ENCODE measurements around the gene CR1L. TPM values are rescaled to one million over a fixed set of nuclear protein-coding genes. Genes with fewer than 3 reads are reported as not detected.
"Not testable (repeated sequence)": the region's sequence is repeated elsewhere in the genome, so short reads cannot be mapped to it uniquely, and the experiment has no call there.

CR1L gene
- total RNA-seq, 1 donor: not detected

DNA sequence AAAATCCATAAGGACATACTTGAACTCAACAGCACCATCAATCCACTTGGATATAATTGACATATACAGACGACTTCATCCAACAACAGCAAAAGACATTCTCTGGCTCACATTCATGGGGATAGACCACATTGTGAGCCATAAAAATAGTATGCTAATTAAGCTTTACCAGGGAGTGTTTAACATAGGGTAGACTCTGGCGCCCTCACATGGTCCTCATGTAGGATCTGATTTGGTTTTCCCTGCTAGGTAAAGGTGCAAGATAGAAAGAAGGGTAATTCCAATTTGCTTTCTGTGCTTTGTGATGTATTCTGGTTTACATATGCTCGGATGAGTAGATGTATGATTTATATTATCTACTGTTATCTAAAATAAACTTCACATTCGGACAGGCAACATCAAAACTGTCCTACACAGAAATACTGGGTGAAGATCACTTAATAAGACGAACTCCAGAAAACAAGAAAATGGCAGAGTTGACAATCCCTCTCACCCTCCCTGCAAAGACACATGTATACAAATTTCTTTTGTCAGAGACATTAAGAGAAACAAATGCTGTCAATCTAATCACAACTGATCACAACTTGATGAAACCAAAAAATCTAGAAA, 27.7 kb downstream of the CR1L start:
- Histone ChIP-seq H3K4me2 (ENCODE audit: insufficient read depth, low read length) (no peak overlapping the region), H3K4me1 (ENCODE audit: insufficient read depth, low read length) (no peaks in the 10 kb centered on the region), H4K20me1 (ENCODE audit: insufficient read depth, low read length) (no peaks in the 10 kb centered on the region), H3K79me2 (ENCODE audit: insufficient read depth, low read length) (no peaks in the 10 kb centered on the region), H3K27me3 (ENCODE audit: insufficient read depth, low read length) (peaks cover 29% of the 10 kb centered on the region), H3K27ac (ENCODE audit: low read depth, low read length) (no peak overlapping the region), H3K4me3 (ENCODE audit: insufficient read depth, low read length) (no peak overlapping the region), H3K36me3 (ENCODE audit: insufficient read depth, low read length) (no peaks in the 10 kb centered on the region), H2AFZ (ENCODE audit: low read length) (no peak overlapping the region), H3K9me3 (ENCODE audit: low read depth, low read length) (no peaks in the 10 kb centered on the region)
- peak; percentile 49 for TF ChIP-seq CTCF (IDR thresholded peaks at IDR 0.05; ENCODE audit: extremely low read depth, low read depth, low read length)
- DNase-seq (ENCODE audit: insufficient read length, low spot score, missing footprints): no peak

GRCh38 chr1:207673399-207673798, 28.5 kb downstream of the CR1L start:
- no peak for TF ChIP-seq CTCF (IDR thresholded peaks at IDR 0.05; ENCODE audit: extremely low read depth, low read depth, low read length)
- Histone ChIP-seq H2AFZ (ENCODE audit: low read length) (no peak overlapping the region), H3K36me3 (ENCODE audit: insufficient read depth, low read length) (no peaks in the 10 kb centered on the region), H3K79me2 (ENCODE audit: insufficient read depth, low read length) (no peaks in the 10 kb centered on the region), H3K4me1 (ENCODE audit: insufficient read depth, low read length) (no peaks in the 10 kb centered on the region), H3K4me2 (ENCODE audit: insufficient read depth, low read length) (no peak overlapping the region), H3K9me3 (ENCODE audit: low read depth, low read length) (no peaks in the 10 kb centered on the region), H3K27ac (ENCODE audit: low read depth, low read length) (no peak overlapping the region), H3K4me3 (ENCODE audit: insufficient read depth, low read length) (no peak overlapping the region), H3K27me3 (ENCODE audit: insufficient read depth, low read length) (peaks cover 26% of the 10 kb centered on the region), H4K20me1 (ENCODE audit: insufficient read depth, low read length) (no peaks in the 10 kb centered on the region)
- no peak for DNase-seq (ENCODE audit: insufficient read length, low spot score, missing footprints)

DNA sequence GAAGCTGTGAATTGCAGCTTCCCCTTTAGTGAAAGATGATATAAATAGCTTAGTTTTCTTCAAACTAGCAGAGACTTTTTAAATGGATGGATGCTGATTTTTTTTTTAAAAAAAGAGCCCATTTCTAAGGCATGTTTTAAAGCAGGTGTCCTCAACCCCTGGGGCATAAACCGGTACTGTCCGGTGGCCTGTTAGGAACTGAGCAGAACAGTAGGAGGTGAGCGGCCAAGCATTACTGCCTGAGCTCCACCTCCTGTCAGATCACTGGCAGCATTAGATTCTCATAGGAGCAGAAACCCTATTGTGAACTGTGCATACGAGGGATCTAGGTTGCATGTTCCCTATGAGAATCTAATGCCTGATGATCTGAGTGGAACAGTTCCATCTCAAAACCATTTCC, 31.2 kb downstream of the CR1L start:
- no peaks in the 10 kb centered on the region for H4K20me1 ChIP-seq (ENCODE audit: insufficient read depth, low read length)
- H3K4me3 ChIP-seq (ENCODE audit: insufficient read depth, low read length): no peak overlapping the region
- H3K9me3 ChIP-seq (ENCODE audit: low read depth, low read length): no peaks in the 10 kb centered on the region
- H3K79me2 ChIP-seq (ENCODE audit: insufficient read depth, low read length): no peaks in the 10 kb centered on the region
- H3K4me2 ChIP-seq (ENCODE audit: insufficient read depth, low read length): no peak overlapping the region
- peaks cover 3% of the 10 kb centered on the region for H3K4me1 ChIP-seq (ENCODE audit: insufficient read depth, low read length)
- H3K36me3 ChIP-seq (ENCODE audit: insufficient read depth, low read length): no peaks in the 10 kb centered on the region
- DNase-seq (ENCODE audit: insufficient read length, low spot score, missing footprints): no peak
- H3K27me3 ChIP-seq (ENCODE audit: insufficient read depth, low read length): peaks cover 2% of the 10 kb centered on the region
- H2AFZ ChIP-seq (ENCODE audit: low read length): no peak overlapping the region
- H3K27ac ChIP-seq (ENCODE audit: low read depth, low read length): no peak overlapping the region
- no peak for TF ChIP-seq CTCF (IDR thresholded peaks at IDR 0.05; ENCODE audit: extremely low read depth, low read depth, low read length)

GRCh38 chr1:207680590-207681388, 35.9 kb downstream of the CR1L start:
- not testable (repeated sequence) for H4K20me1 ChIP-seq (ENCODE audit: insufficient read depth, low read length); H3K4me3 ChIP-seq (ENCODE audit: insufficient read depth, low read length); H3K27me3 ChIP-seq (ENCODE audit: insufficient read depth, low read length); H3K4me1 ChIP-seq (ENCODE audit: insufficient read depth, low read length); DNase-seq (ENCODE audit: insufficient read length, low spot score, missing footprints); H3K79me2 ChIP-seq (ENCODE audit: insufficient read depth, low read length); H2AFZ ChIP-seq (ENCODE audit: low read length); H3K36me3 ChIP-seq (ENCODE audit: insufficient read depth, low read length); H3K4me2 ChIP-seq (ENCODE audit: insufficient read depth, low read length); H3K9me3 ChIP-seq (ENCODE audit: low read depth, low read length); H3K27ac ChIP-seq (ENCODE audit: low read depth, low read length)

DNA sequence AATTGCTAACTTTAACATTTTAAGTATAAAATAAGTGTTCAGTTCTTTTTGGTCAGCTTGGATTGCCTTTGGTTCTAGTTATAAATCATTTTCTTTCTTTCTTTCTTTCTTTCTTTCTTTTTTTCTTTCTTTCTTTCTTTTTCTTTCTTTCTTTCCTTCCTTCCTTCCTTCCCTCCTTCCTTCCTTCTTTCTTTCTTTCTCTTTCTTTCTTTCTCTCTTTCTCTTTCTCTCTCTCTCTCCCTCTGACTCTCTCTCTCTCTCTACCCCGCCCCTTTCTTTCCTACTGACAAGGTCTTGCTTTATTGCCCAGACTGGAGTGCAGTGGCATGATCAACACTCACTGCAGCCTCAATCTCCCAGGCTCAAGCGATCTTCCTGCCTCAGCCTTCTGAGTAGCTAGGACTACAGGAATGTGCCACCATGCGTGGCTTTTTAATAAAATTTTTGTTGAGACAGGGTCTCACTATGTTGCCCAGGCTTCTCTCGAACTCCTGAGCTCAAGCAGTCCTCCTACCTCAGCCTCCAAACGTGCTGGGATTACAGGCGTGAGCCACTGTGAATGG, 38.0 kb downstream of the CR1L start:
- not testable (repeated sequence) for H3K4me3 ChIP-seq (ENCODE audit: insufficient read depth, low read length); H3K4me1 ChIP-seq (ENCODE audit: insufficient read depth, low read length); H3K9me3 ChIP-seq (ENCODE audit: low read depth, low read length); H4K20me1 ChIP-seq (ENCODE audit: insufficient read depth, low read length); DNase-seq (ENCODE audit: insufficient read length, low spot score, missing footprints); H3K79me2 ChIP-seq (ENCODE audit: insufficient read depth, low read length); H3K4me2 ChIP-seq (ENCODE audit: insufficient read depth, low read length); H3K27me3 ChIP-seq (ENCODE audit: insufficient read depth, low read length); H3K27ac ChIP-seq (ENCODE audit: low read depth, low read length); H3K36me3 ChIP-seq (ENCODE audit: insufficient read depth, low read length); H2AFZ ChIP-seq (ENCODE audit: low read length)

DNA sequence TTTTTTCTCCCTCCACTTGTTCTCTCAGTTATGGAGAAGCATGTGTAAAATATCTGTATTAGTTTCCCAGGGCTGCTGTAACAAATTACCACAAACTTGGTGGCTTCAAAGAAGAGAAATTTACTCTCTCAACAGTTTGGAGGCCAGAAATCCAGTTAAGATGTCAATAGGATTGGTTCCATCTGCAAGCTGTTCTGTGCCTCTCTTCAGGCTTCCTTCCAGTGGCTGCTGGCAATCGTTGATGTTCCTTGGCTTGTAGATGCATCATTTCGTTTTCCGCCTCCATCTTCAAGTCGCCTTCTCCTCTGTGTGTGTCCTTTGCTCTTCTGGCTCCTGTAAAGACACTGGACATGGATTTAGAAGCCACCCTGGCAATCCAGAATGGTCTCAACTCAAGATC, 45.6 kb downstream of the CR1L start:
- H2AFZ ChIP-seq (ENCODE audit: low read length); DNase-seq (ENCODE audit: insufficient read length, low spot score, missing footprints); H3K79me2 ChIP-seq (ENCODE audit: insufficient read depth, low read length): not testable (repeated sequence)

More for the DNA sequence above, 45.6 kb downstream of the CR1L start:
- not testable (repeated sequence) for H3K4me1 ChIP-seq (ENCODE audit: insufficient read depth, low read length); H3K9me3 ChIP-seq (ENCODE audit: low read depth, low read length); H3K4me2 ChIP-seq (ENCODE audit: insufficient read depth, low read length); H3K4me3 ChIP-seq (ENCODE audit: insufficient read depth, low read length); H3K36me3 ChIP-seq (ENCODE audit: insufficient read depth, low read length); H4K20me1 ChIP-seq (ENCODE audit: insufficient read depth, low read length); H3K27me3 ChIP-seq (ENCODE audit: insufficient read depth, low read length); H3K27ac ChIP-seq (ENCODE audit: low read depth, low read length)

Data from osteoblast (primary cell).